T-helper 2 cell treated with Interferon-gamma antibody and Interleukin-4, amounts not matched to agents 100 ng/mL and 5 ng/mL, for 36 hours (primary cell): ENCODE measurements around the gene CACNA1F. TPM values are rescaled to one million over a fixed set of nuclear protein-coding genes. Genes with fewer than 3 reads are reported as not detected.

Experiments used
- intact Hi-C: fragments of 100-400 bp; cut with micrococcal nuclease; formaldehyde crosslinking; loops from one replicate; pipeline ENCODE4 v1.15.1; 2023
- total RNA-seq: library from RNA; stranded (reverse); gene quantifications from 2 replicates; pipeline ENCODE4 v1.2.3, GENCODE V29; 2022

CACNA1F gene
- total RNA-seq, 1 donor from 2014 or later = 0.36 TPM

GRCh38 chrX:49199906-49200771 lies 33.0 kb downstream of the CACNA1F start, which contains the start of gene SYP:
SYP (minus strand) TSS chrX:49200193; CDS start chrX:49200186, 7 bp downstream.
- intact Hi-C loops = loop anchor here (1.0 to 10.0 kb wide), 6 partner anchors 9 to 265 kb away; partner anchors contain the start of genes CCDC22 and PPP1R3F

GRCh38 chrX:49199315-49199595 lies 33.9 kb downstream of the CACNA1F start:
- intact Hi-C loops = loop anchor here (10.0 kb wide), 1 partner anchor 264 kb away; no protein-coding TSS in a partner anchor

DNA sequence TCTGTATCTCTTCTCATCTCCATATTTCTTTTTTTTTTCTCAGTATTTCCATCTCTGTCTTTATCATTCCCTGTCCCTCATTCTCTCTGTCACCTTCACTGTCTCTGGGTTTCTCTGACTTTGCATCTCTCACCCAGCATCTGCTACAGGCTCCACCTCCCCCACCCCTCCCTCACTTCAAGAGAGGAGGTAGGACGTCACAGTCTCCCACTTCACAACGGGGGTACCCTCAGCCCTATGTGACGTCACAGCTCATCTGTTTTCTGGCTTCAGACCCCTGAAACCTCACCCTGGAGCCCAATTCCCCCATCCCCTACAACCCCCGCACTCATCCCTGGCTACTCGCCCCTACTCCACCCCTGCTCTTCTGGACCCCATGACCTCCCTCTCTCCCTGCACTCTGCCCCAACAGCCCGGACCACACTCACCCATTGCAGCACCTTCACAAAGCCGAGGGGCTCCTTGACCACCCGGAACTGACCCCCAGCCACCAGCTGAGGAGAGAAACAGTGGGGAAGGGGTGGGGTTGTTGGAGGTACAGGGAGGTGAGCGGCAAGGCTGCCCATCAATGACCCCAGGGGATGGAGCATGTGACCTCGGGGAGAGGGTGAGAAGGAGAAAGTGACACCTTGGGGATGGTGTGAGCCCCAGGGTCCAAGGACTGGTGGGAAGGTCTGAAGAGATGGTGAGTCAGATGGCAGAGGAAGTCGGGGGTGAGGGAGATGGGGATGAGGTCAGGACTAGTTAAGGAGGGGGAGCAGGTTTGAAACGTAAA lies 34.4 kb downstream of the CACNA1F start:
- intact Hi-C loops = loop anchor here (10.0 kb wide), 1 partner anchor 264 kb away; no protein-coding TSS in a partner anchor

DNA sequence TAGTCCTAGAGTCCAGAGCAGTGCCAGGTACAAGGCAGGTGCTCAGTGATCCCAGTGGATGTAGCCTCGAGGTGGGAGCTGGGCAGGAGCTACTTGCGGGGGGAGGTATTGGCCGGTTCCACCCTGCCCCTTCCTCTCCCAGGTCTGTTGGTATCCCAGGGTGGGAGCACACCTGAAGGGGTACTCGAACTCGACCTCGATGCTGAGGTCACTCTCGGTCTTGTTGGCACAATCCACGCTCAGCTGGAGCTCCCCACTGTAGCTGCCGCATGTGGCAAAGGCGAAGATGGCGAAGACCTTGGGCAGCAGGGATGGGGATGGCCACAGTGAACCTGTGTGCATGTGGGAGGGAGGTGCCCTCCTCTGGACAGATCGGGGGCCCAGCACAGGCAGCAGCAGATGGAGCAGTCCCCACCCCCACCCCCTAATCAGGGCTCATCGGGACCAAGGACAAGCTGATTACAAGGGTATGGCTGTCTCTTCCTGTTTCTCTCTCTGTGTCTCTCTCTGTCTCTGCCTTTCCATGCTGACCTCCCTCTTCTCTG lies 35.5 kb downstream of the CACNA1F start:
- intact Hi-C loops = loop anchor here (10.0 kb wide), 1 partner anchor 263 kb away; no protein-coding TSS in a partner anchor

GRCh38 chrX:49193542-49193964 lies 39.6 kb downstream of the CACNA1F start:
- intact Hi-C loops = loop anchor here (5.0 to 10.0 kb wide), 3 partner anchors 259 to 684 kb away; partner anchors contain the start of gene USP27X

GRCh38 chrX:49192722-49193328 lies 40.3 kb downstream of the CACNA1F start:
- intact Hi-C loops = loop anchor here (5.0 to 10.0 kb wide), 3 partner anchors 258 to 684 kb away; partner anchors contain the start of gene USP27X

GRCh38 chrX:49191574-49192011 lies 41.5 kb downstream of the CACNA1F start:
- intact Hi-C loops = loop anchor here (1.0 to 10.0 kb wide), 7 partner anchors 9 to 686 kb away; partner anchors contain the start of genes GPKOW, PPP1R3F, SYP and USP27X

DNA sequence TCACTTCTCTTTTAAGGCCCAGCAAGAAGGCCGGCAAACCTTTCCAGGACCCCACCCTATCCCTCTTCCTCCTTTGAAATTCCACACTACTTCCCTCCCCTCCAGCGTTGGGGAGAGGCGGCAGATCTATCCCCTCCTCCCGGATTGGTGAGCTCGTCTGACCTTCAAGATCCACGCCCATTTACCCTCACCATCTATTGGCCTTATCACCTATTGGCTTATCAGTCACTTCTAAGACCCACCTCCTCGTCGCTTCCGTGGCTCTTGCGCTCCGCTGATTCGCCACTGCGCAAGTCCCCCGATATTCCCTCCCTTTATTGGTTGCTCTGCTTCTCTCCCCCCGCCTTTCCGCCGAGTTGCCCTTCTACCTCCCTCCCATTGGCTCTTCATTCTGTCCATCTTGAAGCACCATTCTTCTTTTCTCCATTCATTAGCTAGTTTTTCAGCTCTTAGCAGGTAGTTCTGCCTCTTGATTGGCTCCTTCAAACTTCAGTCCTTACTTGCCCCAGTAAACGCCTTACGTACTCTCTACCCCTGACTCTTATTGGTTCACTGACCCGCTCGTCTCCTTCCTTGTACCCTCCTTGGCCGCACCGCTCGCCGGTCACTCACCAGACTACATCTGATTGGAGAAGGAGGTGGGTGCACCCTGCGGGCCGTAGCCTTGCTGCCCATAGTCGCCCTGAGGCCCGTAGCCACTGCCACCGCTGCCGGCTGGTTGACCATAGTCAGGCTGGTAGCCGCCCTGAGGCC lies 42.1 kb downstream of the CACNA1F start:
- intact Hi-C loops = loop anchor here (1.0 to 10.0 kb wide), 7 partner anchors 9 to 686 kb away; partner anchors contain the start of genes GPKOW, PPP1R3F, SYP and USP27X

GRCh38 chrX:49189606-49190005 lies 43.5 kb downstream of the CACNA1F start:
- intact Hi-C loops = loop anchor here (2.0 to 10.0 kb wide), 4 partner anchors 23 to 688 kb away; partner anchors contain the start of gene USP27X

DNA sequence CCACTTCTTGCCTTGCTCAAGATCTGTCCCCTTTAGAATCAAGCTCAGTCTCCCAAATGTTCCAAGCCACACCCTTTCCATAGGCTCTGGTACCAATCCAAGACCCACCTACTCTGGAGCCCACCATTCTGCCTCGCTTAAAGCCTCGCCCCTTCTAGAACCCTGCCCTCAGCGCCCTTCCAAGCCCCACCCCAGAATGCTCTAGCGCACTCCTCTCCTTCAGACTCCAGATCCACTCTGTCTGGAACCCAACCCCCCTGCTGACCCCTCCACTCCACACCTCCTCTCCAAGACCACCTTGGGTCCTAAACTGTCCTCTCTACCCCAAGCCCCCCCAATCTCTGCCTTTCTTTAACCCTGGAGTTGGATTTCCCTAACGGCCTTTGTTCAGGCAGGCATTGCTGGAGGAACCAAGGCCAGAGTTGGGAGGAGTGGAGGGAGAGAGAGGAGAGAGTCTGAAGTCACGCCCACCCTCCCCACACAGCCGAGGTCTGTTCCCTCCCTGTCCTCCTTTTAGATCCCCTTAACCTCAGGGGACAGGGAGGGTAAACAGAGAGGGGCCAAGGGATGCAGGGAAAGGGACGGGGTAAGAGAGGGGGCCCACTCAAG lies 44.6 kb downstream of the CACNA1F start:
- intact Hi-C loops = no loop called here

- intact Hi-C loops = no loop called here
Measured at GRCh38 chrX:49187526-49187925, 45.6 kb downstream of the CACNA1F start.

DNA sequence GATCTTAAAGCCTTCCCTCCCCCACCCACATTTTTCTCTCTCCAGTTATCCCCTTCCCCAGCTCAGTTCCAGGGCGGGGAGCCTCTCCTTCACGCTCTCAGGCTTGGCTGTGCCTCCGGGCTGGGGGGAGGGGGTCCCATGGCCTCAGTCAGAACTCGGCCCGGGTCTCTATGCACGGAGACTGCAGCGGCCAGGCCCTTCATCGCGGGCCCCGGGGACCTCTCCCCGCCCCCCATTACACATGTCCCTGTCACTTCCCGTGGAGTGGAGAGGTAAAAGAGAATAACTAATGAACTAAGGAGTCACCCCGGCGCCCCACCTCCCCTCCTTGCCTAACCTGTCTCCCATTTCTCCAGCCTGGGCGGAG lies 46.1 kb downstream of the CACNA1F start:
- intact Hi-C loops = no loop called here

DNA sequence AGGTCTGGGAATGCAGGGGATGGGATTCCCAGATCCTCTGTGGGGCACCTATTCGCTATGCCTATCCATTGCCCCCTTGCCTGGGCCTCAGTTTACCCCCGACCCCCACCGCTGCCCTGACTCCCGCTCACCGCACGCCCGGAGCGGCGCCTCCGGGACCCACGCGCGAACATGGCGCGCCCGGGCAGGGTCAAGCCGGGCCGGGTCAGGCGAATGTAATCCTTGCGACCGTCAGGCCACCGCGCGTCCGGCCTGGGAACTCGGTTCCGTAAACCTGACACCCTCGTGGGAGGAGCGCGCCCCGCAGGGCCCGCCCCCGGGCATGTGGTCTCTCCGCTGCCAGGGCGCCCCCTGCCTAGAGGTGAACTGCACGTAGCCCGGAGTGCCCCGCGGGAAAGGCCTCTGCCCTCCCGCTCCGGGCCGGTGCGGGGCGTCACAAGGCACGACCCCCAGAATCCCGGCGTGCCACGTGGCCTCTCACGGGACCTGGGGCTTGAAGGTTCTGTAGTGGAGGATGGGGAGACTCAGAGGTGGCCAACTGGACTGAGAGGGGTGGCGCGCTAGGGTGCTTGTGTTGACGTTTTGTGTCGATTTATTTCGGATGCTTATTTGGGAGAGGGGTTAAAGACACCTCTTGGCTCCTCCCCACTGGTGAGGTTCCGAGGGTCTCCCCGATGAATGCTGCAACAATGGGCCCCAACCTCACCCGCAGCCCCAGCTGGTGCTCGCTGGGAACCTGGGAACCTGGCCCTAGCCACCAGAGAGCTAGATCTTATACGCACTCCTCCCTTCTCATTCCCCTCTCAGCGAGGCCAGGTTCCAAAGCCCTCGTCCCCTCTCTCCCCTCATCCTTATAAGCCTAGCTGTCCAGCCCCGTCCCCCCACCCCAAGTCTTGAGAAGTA lies 46.8 kb downstream of the CACNA1F start, which contains the start of gene PRICKLE3:
Gene PRICKLE3, minus strand, starts transcription at position 249 of the 903 bp plus-strand sequence. Its CDS starts 76 bp downstream, at position 173.
- intact Hi-C loops = no loop called here

- intact Hi-C loops = loop anchor here (1.0 kb wide), 1 partner anchor 12 kb away; no protein-coding TSS in a partner anchor
Measured at GRCh38 chrX:49184294-49185281, 48.6 kb downstream of the CACNA1F start.

GRCh38 chrX:49183701-49184281 lies 49.3 kb downstream of the CACNA1F start:
- intact Hi-C loops = no loop called here

- intact Hi-C loops = no loop called here
Measured at GRCh38 chrX:49179358-49179757, 53.8 kb downstream of the CACNA1F start.

DNA sequence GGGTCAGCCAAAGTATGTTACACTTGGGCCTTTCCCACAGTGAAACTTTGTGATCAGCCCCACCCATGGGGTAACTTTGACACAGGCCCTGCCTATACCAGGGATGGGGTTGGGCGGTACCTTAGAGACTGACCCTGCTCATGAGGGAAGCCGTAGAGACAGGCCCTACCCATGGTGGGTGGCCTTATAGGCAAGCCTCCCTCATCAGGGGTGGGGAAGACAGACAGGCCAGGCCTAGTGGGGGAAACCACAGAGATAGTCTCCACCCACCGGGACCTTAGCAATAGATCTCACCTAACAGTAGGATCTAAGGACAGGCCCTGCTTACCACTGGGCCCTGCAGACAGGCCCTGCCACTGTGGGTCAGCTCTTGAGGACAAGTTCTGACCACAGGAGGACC lies 54.6 kb downstream of the CACNA1F start:
- intact Hi-C loops = no loop called here
